Umbilical cord (tissue), 2 donors: ENCODE data around the gene SCN7A. TPM values are rescaled to one million over a fixed set of nuclear protein-coding genes. Genes with fewer than 3 reads are reported as not detected.
"Not testable (repeated sequence)": the region's sequence is repeated elsewhere in the genome, so short reads cannot be mapped to it uniquely, and the experiment has no call there.

ENCODE experiments used
- DNase-seq: peaks from one replicate; pipeline ENCODE4 v3.0.0-alpha.2; 2015; ENCODE audit warnings: low spot score
- total RNA-seq: library from RNA; depleted of rRNA; stranded (reverse); fragments of >200 nt; gene quantifications from one replicate; pipeline ENCODE4 v1.2.3, GENCODE V29; 2014; ENCODE audit warnings: low replicate concordance; ENCODE audit not compliant: insufficient read depth

The SCN7A gene
- total RNA-seq, 1 donor from 2014 or later = 2.6 TPM

DNA sequence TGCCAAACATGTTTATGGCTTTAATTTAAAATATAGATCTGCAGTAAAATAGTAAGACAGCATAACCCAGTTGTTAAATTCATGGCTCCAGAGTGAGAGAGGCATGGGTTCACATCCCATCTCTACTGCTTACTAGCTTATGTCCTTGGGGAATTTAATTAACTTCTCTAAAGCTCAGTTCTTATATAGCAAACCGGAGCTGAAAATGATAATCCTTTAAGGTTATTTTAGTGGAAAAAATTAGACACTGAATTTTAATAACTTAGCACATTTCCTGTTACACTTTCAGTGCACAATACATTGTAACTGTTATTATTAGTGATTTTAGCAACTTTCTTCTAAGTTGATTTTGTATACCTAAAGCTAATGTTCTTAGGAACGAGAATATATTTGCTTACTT, 133.1 kb downstream of the SCN7A start:
- no peak for DNase-seq

- DNase-seq = no peak
Observed at GRCh38 chr2:166360426-166360825, 133.6 kb downstream of the SCN7A start.

DNA sequence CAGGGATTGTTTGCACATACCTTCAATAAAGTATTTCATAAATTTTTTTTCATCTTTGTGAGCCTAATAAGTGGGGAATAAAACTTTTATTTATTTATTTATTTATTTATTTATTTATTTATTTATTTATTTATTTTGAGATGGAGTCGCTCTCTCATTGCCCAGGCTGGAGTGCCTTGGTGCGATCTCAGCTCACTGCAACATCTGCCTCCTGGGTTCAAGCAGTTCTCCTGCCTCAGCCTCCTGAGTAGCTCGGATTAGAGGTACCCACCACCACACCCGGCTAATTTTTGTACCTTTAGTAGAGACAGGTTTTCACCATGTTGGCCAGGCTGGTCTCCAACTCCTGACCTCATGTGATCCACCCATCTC, 136.1 kb downstream of the SCN7A start:
- not testable (repeated sequence) for DNase-seq

- no peak for DNase-seq
Observed at GRCh38 chr2:166357068-166357949, 136.7 kb downstream of the SCN7A start.

Other genes starting within 250 kb of the SCN7A start
- 8.2 TPM for gene SCN9A, start 118.3 kb downstream of the SCN7A start, total RNA-seq